HG02763 (cell line): ENCODE measurements around the gene KIRREL3.

Experiments
- ATAC-seq: cut with Tn5 transposase; IDR thresholded peaks from one replicate; pipeline ENCODE4 v1.9.1; 2021; ENCODE audit warnings: mild to moderate bottlenecking, moderate library complexity; ENCODE audit not compliant: unreplicated experiment

Gene KIRREL3

DNA sequence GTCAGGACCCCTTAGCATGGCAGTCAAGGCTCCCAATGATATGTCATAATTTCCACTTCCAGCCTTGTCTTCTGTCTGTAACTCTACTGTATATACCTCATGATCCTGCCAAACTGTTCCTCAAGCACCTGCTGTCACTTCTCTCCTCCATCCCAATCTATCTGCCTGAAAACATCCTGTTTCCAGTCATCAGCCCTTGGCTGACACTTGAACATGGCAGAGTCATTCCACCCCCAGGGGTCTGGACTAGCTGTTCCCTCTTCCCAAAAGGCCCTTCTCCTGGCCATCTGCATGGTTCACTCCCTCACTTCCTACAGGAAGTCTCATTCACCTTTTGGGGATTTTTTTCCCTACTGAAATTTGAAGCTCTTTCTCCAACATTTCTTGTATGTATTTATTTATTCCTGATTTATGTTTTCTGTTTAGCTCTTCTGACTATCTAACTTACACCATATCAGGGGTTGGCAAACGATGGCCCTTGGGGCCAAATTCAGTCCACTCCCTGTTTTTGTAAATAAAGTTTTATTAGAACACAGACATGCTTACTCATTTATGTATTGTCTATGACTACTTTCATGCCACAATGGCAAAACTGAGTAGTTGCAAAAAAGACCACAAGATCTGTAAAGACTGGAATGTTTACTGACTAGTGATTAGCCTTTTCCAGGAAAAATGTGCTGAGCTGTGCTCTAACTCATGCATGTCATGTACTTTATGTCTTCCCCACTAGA lies 278.4 kb downstream of the KIRREL3 start:
- ATAC-seq = no peak

DNA sequence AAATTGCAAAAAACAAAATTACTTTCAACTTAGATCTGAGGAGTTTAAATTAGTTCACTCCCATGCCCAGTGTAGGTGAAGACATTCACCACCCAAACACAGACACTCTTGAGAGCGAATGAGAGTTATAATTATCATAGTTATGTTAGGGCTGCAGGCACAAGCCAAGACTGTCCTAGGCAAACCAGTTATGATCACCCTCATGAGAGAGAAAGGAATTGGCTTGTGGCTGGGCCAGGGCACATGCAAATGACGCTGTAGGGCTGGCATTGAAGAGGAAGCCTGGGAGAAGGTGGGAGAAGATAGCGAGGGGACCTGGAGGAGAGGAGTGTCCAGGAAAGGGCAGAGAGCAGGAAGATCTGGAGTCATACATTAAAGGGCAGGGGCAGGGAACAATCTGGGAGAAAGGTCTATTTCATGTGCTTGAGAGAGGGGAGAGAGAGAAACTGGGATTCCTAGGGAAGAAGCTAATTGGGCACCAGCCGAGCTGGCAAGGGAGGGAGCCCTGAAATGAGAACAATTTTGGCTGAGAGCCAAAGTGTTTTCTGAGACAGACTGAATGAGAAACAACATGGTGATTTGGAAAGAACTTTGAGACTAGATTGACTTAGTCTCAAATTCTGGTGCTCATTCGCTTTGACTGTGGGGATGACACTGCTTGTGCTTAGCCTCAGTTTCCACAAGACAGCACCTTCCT lies 279.9 kb downstream of the KIRREL3 start:
- no peak for ATAC-seq

- no peak for ATAC-seq
These were observed 280.8 kb downstream of the KIRREL3 start for GRCh38 chr11:126719740-126720139.

DNA sequence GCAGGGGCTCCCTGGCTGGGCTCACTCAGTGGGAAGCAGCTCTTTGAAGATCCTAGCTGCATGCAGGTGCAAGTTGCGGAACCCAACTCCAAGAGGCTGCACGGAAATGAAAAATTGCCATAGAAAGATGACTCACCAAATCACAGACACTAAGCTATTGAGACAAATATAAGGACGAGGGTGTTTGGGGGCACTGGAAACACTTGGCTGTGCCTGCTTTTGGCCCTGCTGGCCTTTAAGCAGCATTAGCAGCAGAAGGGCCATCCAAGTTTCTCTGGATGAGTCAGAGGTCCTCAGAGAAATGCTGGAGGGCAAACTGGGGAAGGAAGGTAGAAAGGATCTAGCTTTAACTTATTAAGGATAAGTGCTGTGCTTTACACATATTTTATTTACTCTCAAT lies 282.3 kb downstream of the KIRREL3 start:
- ATAC-seq = no peak

DNA sequence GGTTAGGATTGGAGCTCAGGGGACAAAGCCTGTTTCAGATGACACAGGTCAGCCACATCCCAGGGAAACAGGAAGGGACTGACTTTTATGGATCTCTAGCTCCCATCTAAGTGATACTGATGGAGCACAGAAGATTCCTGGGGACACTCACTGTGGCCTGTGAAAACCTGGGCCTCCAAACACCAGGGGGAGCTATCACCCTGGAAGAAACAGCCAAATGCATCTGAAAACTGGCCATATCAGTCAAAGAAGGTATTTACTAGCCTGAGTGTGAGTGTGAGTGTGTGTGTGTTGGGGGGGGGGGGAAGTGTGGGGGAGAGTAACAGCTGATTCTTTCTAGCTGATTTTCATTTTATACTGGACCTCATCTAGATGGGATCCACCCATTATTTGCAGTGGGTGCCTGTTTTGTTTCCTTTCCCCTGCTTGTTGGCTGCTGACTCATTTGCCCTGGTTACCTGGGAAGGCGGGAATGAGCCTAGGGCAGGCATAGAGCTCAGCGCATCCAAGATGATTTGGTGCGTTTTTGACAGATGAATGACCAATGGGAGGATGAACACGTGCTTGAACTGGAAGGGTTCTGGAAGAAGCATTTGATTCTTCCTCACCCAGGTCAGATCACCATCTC lies 284.0 kb downstream of the KIRREL3 start:
- ATAC-seq = no peak

- no peak for ATAC-seq
These were observed 286.8 kb downstream of the KIRREL3 start for GRCh38 chr11:126713806-126714205.

- ATAC-seq = no peak
These were observed 288.5 kb downstream of the KIRREL3 start for GRCh38 chr11:126711977-126712625.

- no peak for ATAC-seq
These were observed 289.7 kb downstream of the KIRREL3 start for GRCh38 chr11:126710804-126711399.

DNA sequence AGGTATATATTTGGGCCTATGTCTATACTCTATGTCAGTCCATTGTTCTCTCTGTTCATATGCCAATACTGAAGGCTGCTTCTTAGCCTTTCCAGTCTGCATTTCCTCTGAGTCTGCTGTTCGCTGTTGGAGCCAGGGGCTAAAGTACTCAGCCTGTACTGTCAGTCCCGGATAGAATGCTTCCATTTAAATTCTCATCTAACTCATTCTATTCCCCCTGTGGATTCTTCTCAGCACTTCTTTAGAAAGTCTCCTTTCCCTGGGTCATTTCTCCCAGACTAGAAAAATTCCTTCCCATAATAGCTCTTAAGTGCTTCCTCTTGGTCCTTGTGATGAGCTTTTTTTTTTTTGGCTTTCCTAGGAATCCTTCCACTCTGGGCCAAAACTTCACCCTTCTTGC lies 293.1 kb downstream of the KIRREL3 start:
- ATAC-seq = no peak

DNA sequence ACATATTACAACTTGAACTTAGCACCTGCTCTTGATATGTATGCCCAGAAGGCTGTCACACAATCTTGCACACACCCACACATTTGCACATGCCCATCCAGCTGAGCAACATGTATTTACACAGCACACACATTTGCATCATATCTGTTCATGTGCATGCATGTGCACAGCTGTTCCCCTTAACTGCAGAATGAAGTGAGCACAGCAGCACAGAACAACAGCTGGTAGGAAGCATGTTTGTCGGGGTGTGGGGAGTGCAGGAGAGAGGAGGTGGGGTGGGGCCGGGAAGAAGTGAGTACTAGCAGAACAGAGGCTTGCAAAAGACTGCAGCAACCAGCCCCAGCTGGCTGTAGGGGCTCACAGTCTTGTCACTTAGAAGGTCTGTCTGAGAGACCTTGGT lies 296.5 kb downstream of the KIRREL3 start:
- no peak for ATAC-seq

- no peak for ATAC-seq
These were observed 296.9 kb downstream of the KIRREL3 start for GRCh38 chr11:126703662-126704061.

- no peak for ATAC-seq
These were observed 297.6 kb downstream of the KIRREL3 start for GRCh38 chr11:126702987-126703386.

DNA sequence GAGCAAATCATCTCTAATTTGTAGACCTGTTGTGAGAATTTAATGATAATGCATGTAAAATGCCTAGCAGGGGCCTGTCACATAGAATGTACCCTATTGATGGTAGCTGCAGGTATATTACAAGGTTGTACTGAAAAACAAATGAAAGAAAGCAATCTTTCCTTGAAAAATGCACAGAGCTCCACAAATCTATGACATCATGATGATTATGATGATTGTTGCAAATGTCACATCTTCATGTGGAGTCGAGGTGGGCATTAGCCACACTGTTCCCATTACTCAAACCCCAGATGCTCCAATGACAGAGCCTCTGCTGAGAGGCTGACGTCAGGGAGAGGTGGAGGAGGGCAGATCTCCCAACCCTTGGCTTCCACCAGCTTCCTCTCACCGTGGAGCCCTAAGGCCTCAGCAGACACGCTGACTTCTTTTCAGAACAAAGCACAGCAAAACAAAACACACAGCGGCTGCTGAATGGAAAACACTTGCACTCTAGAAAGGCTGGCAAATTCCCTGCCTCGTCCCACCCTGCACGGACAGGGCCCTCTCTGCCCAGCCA lies 298.3 kb downstream of the KIRREL3 start:
- ATAC-seq = no peak

DNA sequence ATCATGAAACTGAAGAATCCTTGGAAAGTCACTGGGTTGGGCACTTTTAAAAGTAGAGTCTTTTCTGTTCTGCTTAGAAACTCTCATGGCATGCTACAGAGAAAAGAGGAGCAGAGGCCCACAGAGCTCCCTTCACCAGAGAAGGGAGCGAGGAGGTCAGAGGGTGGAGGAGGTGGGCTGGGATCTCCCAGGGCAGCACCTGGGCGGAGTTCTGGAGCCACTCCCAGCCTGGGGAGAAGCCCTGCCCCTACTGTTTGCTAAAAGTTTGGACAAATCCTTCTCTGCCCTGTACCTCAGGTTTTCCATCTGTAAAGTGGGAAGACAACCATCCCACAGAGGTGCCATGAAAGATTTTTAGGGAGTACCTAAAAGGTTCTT lies 299.1 kb downstream of the KIRREL3 start:
- ATAC-seq = no peak

DNA sequence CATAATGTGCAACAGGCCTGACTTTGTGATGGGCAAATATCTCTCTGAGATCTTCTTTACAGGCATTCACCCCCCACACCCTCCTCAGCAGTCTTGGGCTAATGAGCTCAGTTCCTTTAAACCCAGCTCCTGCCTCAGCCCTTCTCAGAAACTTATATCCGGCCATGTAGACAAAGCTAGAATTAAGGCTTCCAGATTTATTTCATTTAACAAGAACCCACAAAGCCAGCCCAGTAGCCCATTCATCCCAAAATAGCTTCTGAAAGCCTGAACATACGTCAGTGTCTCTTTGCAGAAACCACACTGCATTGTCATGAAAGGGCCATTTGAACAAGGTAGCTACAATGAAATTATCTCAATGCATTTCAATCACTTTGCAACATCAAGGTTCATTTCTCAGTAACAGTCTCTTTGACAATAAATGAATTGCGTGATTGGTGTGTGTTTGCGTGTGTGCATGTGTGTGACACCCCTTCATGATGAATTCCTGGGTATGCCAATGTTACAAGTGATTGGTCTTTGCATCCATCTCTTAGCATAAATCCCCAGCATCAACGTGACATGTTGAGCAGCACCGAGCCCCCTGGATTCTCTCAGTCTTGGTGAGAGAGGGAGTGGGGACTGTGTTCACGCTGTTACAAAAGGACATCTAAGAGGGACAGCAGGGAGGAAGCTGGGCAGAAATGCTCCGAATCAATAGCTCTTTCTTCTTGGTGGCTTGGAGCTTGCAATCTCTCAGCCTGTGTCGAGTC lies 299.6 kb downstream of the KIRREL3 start:
- ATAC-seq = no peak

- ATAC-seq = no peak
These were observed 302.0 kb downstream of the KIRREL3 start for GRCh38 chr11:126698576-126698975.

DNA sequence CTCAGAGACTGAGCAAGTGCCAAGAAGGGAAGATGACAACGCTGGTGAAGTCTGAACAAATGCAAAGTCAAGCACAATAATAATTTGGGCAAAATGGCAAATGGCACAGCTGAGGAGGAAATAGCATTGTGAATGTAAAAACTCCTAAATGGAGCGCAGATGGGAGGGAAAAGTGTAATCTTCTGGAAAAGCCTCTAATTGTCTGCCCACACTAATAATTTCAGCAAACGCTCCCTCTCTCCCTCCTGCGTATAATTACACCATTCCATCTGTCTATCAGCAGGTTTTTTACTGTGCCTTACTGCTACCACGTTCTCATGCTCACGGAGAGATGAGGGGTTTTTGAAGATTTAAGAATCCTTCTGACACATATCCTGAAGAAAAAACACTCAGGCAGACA lies 302.6 kb downstream of the KIRREL3 start:
- no peak for ATAC-seq

DNA sequence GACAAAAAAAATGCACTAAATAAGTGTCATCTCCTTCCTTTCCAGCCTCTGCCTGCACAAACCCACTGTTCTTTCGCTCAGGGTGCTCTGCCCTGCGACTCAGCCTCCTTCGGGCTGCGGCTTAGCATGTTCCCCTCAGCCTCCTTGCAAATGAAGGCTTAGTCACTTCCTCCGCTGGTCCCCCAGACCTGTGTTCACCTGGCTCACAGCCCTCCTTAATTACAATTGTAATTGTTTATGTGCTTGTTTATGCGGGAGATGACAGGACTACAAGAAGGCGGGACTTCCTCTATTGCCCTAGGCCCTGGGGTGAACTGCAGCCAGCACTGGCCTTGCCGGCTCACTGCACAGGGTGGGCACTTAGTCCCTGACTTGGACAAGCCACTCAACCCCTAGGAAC lies 303.6 kb downstream of the KIRREL3 start:
- no peak for ATAC-seq

DNA sequence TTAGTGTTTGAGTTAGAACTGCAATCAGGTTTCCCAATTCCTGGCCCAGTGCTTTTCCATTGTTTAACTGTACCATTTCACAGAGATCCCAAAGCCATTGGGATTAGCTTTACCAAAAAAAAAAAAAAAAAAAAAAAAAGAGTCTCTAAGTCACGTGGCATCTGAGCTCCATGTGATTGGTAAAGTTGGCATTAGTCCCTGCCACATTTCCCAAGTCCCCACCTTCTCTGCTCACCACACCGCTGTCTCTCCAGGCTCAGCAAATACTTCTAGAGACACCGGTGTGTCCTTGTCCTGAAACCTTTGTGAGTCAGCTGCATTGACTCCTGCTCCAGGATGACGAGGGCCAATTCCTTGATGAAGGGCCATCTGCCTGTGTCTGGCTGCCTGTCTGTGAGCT lies 305.3 kb downstream of the KIRREL3 start:
- no peak for ATAC-seq

DNA sequence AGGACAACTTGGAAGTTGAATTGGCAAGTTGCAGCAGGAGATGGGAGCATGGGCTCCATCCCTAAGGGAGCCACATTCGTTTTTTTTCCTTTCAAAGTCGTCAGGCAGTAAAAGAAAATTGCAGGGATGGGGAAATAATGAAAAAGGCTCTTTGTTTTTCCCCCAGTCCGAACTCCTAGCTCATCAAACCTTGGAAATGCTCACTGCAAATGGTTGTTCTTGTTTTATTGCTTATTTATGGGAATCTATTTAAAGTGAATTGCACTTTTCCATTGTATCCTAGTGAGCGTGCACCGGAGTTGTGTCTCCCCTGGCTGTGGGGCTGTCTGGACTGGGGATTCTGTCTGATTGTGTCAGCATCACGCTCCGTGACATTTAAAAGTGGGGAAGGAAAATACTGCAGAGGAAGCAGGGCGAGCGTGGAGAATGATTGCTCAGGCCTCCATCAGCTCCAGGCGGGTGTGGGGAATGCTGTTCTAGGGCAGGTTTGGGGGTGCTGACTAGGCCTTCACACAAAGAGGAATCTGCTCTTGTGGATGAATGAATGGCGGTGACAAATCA lies 306.4 kb downstream of the KIRREL3 start:
- ATAC-seq = no peak
